Bronchial epithelial cell (primary cell): ENCODE results near the gene AP5S1. TPM values are rescaled to one million over a fixed set of nuclear protein-coding genes. Genes with fewer than 3 reads are reported as not detected.
A peak's percentile ranks its signal among the peaks of the same experiment; 100 is the strongest.

Experiments
- DNase-seq: peaks from one replicate; pipeline ENCODE4 v3.0.0-alpha.2; 2010; ENCODE audit warnings: low read depth
- FAIRE-seq: peaks from 2 replicates; lab custom pipeline; 2011; peaks lifted over from hg19 to GRCh38; lab: Jason Lieb, UNC
- H3K27me3 ChIP-seq: 2 replicates; pipeline ENCODE4 v1.5.1; 2011; ENCODE audit warnings: low read length; ENCODE audit not compliant: control insufficient read depth, insufficient read depth
- H3K36me3 ChIP-seq: 2 replicates; pipeline ENCODE4 v1.5.1; 2011; ENCODE audit warnings: low read length; ENCODE audit not compliant: control insufficient read depth, insufficient read depth
- H3K4me3 ChIP-seq: 2 replicates; pipeline ENCODE4 v1.5.1; 2011; ENCODE audit warnings: mild to moderate bottlenecking, low read depth, low read length, control low read depth
- CTCF ChIP-seq: IDR thresholded peaks from 2 replicates; pipeline ENCODE4 v1.5.1; 2011; ENCODE audit warnings: mild to moderate bottlenecking, moderate library complexity, low read length, control low read depth, inconsistent platforms; ENCODE audit not compliant: insufficient read depth, severe bottlenecking
- total RNA-seq: library from RNA; depleted of rRNA; stranded (reverse); fragments of >200 nt; gene quantifications from 2 replicates; pipeline ENCODE4 v1.2.1, GENCODE V29; 2014

AP5S1 gene
- total RNA-seq, 1 donor from 2014 or later = 12.4 TPM

- no peak for TF ChIP-seq CTCF
- Histone ChIP-seq H3K36me3 (no peaks in the 10 kb centered on the region), H3K27me3 (no peaks in the 10 kb centered on the region), H3K4me3 (no peak overlapping the region)
- FAIRE-seq = no peak
- peak; percentile 10 for DNase-seq
Measured at GRCh38 chr20:3812259-3812681, 8.1 kb upstream of the AP5S1 start.

- no peak overlapping the region for H3K4me3 ChIP-seq
- TF ChIP-seq CTCF = no peak
- no peaks in the 10 kb centered on the region for H3K36me3 ChIP-seq
- DNase-seq (no peak), FAIRE-seq (no peak)
- no peaks in the 10 kb centered on the region for H3K27me3 ChIP-seq
Measured at GRCh38 chr20:3812975-3813847, 7.1 kb upstream of the AP5S1 start.

GRCh38 chr20:3813848-3814581 lies 6.3 kb upstream of the AP5S1 start:
- FAIRE-seq (no peak), DNase-seq (no peak)
- TF ChIP-seq CTCF = no peak
- Histone ChIP-seq H3K36me3 (no peaks in the 10 kb centered on the region), H3K4me3 (no peak overlapping the region), H3K27me3 (no peaks in the 10 kb centered on the region)

GRCh38 chr20:3814928-3815495 lies 5.3 kb upstream of the AP5S1 start:
- Histone ChIP-seq H3K27me3 (no peaks in the 10 kb centered on the region), H3K4me3 (no peak overlapping the region), H3K36me3 (no peaks in the 10 kb centered on the region)
- no peak for DNase-seq
- FAIRE-seq = no peak
- no peak for TF ChIP-seq CTCF

GRCh38 chr20:3815703-3816315 lies 4.5 kb upstream of the AP5S1 start:
- FAIRE-seq (no peak), DNase-seq (no peak)
- H3K27me3 ChIP-seq = no peaks in the 10 kb centered on the region

More at GRCh38 chr20:3815703-3816315, 4.5 kb upstream of the AP5S1 start:
- TF ChIP-seq CTCF = no peak
- Histone ChIP-seq H3K36me3 (no peaks in the 10 kb centered on the region), H3K4me3 (no peak overlapping the region)
